Measurements from ENCODE around the gene RASL10B.

Gene RASL10B

DNA sequence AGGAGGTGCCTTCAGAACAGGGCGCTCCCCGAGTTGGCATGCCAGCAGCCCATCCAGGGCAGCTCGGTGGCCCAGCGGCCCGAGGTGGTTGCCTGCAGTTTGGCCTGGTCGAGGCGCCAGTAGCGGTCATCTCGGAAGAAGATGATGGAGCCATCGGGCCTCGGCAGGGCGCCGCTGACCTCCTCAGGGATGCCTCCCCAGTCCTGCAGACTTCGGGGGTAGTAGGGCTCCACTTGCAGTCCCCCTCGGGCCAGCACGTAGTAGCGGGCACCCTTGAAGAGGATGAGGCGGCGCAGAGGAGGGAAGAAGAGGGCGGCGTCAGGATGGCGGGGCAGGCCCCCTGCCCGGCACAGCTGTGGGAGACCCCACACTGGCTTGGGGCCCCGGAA lies 35.0 kb downstream of the RASL10B start:
- no peak for DNase-seq

- peak; percentile 24 to 29 for DNase-seq
These were observed 35.6 kb downstream of the RASL10B start for GRCh38 chr17:35766903-35767510.

DNA sequence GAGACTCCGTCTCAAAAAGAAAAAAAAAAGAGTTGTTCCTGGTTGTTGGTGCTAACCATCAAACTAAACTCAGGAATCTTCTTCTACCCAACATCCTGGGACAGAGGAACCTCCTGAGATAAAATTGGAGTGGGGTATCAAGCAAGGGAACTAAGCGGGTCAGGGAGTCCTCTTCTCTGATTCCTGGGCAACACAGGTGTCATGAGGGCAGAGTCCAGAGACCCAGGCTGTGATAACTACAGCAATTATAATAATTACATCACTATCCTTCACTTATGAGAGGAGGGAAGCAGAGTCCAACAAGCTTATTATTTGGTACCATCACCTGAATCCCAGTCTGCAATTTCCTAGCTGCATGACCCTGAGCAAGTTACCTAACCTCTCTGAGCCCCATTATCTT lies 37.4 kb downstream of the RASL10B start:
- DNase-seq: no peak

GRCh38 chr17:35769895-35770486 lies 38.6 kb downstream of the RASL10B start:
- DNase-seq: no peak

DNA sequence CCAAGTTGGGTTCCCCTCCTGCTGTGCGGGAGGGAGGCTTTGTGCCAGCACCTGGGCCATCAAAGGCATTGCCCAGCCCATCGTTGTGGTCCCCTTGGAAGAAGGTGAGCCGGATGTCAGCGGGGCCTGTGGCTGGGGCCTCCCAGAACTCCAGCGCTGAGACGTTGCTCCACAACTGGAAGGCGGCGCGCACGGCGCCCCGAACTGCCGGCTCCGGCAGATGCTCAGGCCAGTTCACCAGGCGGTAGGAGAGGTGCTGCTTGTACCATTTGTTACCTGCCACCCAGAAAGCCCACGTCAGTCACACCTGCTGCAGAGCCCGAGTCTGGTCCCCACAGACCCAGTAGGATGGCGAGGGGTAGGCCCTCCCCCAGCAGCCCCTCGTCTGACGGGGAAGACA lies 41.7 kb downstream of the RASL10B start:
- no peak for DNase-seq

DNA sequence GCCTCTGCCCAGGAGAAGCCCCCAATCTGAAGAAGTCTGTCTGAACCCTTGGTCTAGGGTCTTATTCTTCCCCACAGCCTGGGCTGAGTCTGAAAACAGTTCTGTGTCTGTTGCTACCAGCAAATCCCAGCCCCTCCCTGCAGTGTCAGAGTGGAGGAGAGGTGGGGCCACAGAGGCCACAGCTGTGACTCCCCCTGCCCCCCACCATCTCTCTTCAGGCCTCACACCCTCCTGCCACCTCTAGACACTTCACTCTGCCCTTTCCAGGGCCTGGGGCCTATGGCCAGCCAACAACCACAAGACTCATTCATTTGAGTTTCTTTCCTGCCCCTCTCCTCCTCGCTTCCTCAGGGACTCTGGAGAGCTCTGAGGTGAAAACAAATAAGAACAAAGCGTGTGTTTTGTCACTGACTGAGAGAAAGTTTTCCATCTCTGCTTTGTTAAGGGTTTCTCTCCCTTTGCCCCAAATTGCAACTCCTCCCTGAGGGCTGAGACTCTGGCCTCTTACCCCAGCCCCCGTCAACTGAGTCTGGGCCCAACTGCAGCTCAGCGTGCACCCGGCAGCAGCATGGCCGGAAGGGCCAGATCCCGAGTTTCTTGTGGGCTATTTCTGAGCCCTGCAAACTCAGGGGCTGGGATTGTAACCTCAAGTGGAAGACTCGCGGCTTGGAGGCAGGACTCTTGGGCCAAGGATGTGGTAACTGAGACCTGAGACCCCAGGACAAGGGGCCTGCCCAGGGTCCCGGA lies 42.4 kb downstream of the RASL10B start:
- no peak for DNase-seq

GRCh38 chr17:35774499-35774898 lies 43.1 kb downstream of the RASL10B start:
- DNase-seq: no peak

GRCh38 chr17:35775039-35775438 lies 43.6 kb downstream of the RASL10B start:
- no peak for DNase-seq

DNA sequence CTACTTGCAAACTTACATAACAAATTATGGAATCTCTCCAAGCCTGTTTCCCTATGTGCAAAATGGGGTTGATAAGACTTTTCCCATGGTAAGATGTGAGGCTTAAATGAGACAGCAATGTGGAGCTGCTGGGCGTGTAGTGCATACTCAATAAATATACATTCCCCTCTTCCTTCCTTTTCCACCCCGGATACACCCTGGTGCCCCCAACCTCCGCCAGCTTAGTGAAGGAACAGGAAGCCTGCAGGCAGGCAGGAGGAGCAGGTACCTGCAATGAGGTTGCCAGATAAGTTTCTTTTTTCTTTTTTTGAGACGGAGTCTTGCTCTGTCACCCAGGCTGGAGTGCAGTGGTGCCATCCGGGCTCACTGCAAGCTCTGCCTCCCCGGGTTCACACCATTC lies 44.1 kb downstream of the RASL10B start:
- DNase-seq: no peak

DNA sequence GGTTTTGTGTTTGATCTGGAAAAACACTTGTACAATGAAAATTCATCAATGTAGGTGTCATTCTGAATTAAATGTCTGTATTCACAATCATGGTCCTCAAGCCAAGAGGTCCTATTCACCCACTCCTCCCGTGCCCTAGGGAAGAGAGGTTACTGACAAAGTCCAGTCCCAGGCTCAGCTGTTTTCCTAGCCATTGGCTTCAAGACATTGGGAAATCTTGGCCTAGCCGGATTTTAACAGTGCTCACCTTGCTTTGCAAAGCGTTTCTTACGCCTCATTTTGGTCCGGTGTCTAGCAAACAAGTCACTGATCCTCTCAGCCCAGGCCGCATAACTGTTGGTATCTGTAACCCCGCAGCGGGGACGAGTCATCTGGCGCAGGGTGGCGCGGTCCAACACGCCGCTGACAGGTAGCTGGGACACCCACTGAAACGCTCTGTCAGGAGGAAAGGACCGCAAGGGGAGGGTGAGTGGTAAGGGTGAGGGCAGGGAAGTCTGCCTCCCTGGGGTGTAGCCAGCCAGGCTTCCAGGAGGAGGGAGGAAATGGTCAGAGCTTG lies 47.3 kb downstream of the RASL10B start:
- DNase-seq: no peak

GRCh38 chr17:35780950-35781349 lies 49.5 kb downstream of the RASL10B start:
- no peak for DNase-seq

- no peak for DNase-seq
These were observed 53.5 kb downstream of the RASL10B start for GRCh38 chr17:35784895-35785294.

DNA sequence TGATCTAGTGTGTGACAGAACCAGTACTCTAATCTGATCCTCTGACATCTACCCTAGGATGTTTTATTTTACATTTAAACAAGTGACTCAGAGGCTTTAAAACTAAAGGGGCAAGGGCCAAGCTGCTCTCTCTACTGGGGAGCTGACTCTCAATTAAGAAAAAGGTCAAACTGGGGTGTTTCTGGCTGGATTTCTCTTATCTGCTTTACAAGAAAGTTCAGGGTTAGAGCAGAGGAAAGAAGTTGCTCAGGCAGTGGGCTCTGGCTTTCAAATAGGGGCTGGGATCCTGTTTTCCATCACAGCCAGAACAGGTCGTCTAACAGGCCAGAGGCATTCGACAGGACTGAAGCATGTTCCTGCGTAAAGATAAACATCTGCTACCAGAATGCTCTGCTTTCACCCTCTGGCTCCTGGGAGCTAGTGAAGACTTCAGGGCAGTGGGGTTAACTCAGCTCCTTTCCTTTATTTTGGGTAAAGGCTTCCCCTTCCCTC lies 55.5 kb downstream of the RASL10B start:
- DNase-seq: no peak

DNA sequence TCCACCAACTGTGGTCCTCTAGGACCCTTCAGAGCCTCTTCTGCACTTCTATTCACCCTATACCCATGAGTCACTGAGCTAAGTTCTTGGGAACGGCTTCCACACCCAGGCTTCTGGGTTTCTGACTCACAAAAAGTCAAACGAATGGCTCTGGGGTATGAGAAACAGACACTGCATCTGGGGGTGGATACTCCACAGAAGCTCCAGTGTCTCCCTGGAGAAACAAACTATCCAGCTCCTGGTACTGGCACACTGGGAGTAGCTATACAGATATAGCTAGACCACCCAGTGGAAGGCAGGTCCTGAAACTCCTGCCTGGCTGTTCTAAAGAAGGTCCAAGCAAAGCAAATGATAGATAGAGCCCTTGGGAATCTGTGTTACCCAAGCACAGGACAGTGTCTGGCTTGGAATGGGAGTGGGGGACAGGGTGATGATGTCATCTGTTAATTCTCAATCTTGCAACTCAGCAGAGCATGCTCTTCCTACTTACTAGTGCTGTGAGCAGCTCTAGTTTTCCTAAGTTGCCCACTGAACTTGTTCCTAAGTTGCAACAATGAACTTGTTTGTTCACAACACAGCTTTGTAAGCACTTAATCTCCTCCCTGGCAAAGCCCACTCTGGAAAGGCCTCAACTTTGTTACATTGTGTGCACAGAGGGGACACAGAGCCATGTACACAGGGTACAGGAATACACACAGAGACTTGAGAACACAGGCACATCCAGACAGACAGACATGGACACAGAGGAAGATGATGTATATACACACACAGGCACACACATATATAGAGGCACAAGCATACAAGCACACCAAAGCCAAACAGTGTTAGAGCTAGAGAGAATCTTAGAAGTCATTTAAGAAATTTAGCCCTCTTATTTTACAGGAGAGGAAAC lies 57.3 kb downstream of the RASL10B start:
- no peak for DNase-seq

GRCh38 chr17:35790841-35791240 lies 59.4 kb downstream of the RASL10B start:
- no peak for DNase-seq

GRCh38 chr17:35791681-35792350 lies 60.4 kb downstream of the RASL10B start:
- no peak for DNase-seq
